RPMI8226 (cell line): Measurements from ENCODE around the gene SND1.

Experiments used
- DNase-seq: peaks from one replicate; pipeline ENCODE4 v3.0.0-alpha.2; 2015

The SND1 gene

GRCh38 chr7:128063088-128063487, 411.1 kb downstream of the SND1 start:
- DNase-seq: no peak

GRCh38 chr7:128065872-128066271, 413.9 kb downstream of the SND1 start:
- DNase-seq: no peak

GRCh38 chr7:128066395-128066794, 414.4 kb downstream of the SND1 start:
- DNase-seq: no peak

GRCh38 chr7:128066858-128067257, 414.9 kb downstream of the SND1 start:
- no peak for DNase-seq

- no peak for DNase-seq
These were observed 416.0 kb downstream of the SND1 start for GRCh38 chr7:128067983-128068382.

GRCh38 chr7:128068785-128069184, 416.8 kb downstream of the SND1 start:
- DNase-seq: no peak

GRCh38 chr7:128069373-128070364, 417.7 kb downstream of the SND1 start:
- no peak for DNase-seq

GRCh38 chr7:128071376-128071775, 419.4 kb downstream of the SND1 start:
- no peak for DNase-seq

- no peak for DNase-seq
These were observed 419.8 kb downstream of the SND1 start for GRCh38 chr7:128071801-128072200.

- no peak for DNase-seq
These were observed 421.8 kb downstream of the SND1 start for GRCh38 chr7:128073671-128074310.

- no peak for DNase-seq
These were observed 422.3 kb downstream of the SND1 start for GRCh38 chr7:128074336-128074735.

- no peak for DNase-seq
These were observed 422.7 kb downstream of the SND1 start for GRCh38 chr7:128074736-128075135.

GRCh38 chr7:128075242-128076095, 423.5 kb downstream of the SND1 start:
- no peak for DNase-seq

GRCh38 chr7:128076196-128076795, 424.3 kb downstream of the SND1 start:
- no peak for DNase-seq

- no peak for DNase-seq
These were observed 424.8 kb downstream of the SND1 start for GRCh38 chr7:128076796-128077271.

GRCh38 chr7:128078309-128078708, 426.3 kb downstream of the SND1 start:
- no peak for DNase-seq

- no peak for DNase-seq
These were observed 428.2 kb downstream of the SND1 start for GRCh38 chr7:128080169-128080568.

- DNase-seq: no peak
These were observed 429.4 kb downstream of the SND1 start for GRCh38 chr7:128081351-128081750.

GRCh38 chr7:128081808-128082207, 429.8 kb downstream of the SND1 start:
- DNase-seq: no peak

- no peak for DNase-seq
These were observed 430.4 kb downstream of the SND1 start for GRCh38 chr7:128082431-128082830.

- DNase-seq: no peak
These were observed 433.1 kb downstream of the SND1 start for GRCh38 chr7:128084896-128085608.

GRCh38 chr7:128090492-128090891, 438.5 kb downstream of the SND1 start:
- no peak for DNase-seq
